Measurements from ENCODE around the gene PRR16.
"Not testable (repeated sequence)": the region's sequence is repeated elsewhere in the genome, so short reads cannot be mapped to it uniquely, and the experiment has no call there.

The PRR16 gene

GRCh38 chr5:120463991-120464626, at the start of gene PRR16:
TSS of gene PRR16 (plus strand) at chr5:120464300.
- no peak for DNase-seq

GRCh38 chr5:120415985-120416384, 48.1 kb upstream of the PRR16 start:
- DNase-seq: no peak

GRCh38 chr5:120419127-120419526, 45.0 kb upstream of the PRR16 start:
- DNase-seq: no peak

GRCh38 chr5:120426633-120427275, 37.3 kb upstream of the PRR16 start:
- not testable (repeated sequence) for DNase-seq

- no peak for DNase-seq
Observed at GRCh38 chr5:120430572-120430971, 33.5 kb upstream of the PRR16 start.

- no peak for DNase-seq
Observed at GRCh38 chr5:120432861-120433260, 31.2 kb upstream of the PRR16 start.

- no peak for DNase-seq
Observed at GRCh38 chr5:120435129-120435528, 29.0 kb upstream of the PRR16 start.

- DNase-seq: no peak
Observed at GRCh38 chr5:120436996-120437395, 27.1 kb upstream of the PRR16 start.

GRCh38 chr5:120442694-120443093, 21.4 kb upstream of the PRR16 start:
- DNase-seq: no peak

GRCh38 chr5:120443607-120444006, 20.5 kb upstream of the PRR16 start:
- DNase-seq: no peak

- no peak for DNase-seq
Observed at GRCh38 chr5:120446068-120446492, 18.0 kb upstream of the PRR16 start.

- no peak for DNase-seq
Observed at GRCh38 chr5:120446901-120447300, 17.2 kb upstream of the PRR16 start.

- DNase-seq: no peak
Observed at GRCh38 chr5:120447706-120448239, 16.3 kb upstream of the PRR16 start.

- no peak for DNase-seq
Observed at GRCh38 chr5:120449501-120449900, 14.6 kb upstream of the PRR16 start.

- DNase-seq: no peak
Observed at GRCh38 chr5:120450910-120451309, 13.2 kb upstream of the PRR16 start.

GRCh38 chr5:120451445-120451844, 12.7 kb upstream of the PRR16 start:
- DNase-seq: no peak

- DNase-seq: no peak
Observed at GRCh38 chr5:120452471-120452870, 11.6 kb upstream of the PRR16 start.

GRCh38 chr5:120454094-120454798, 9.9 kb upstream of the PRR16 start:
- no peak for DNase-seq

- DNase-seq: no peak
Observed at GRCh38 chr5:120456006-120456405, 8.1 kb upstream of the PRR16 start.

GRCh38 chr5:120457839-120458507, 6.1 kb upstream of the PRR16 start:
- DNase-seq: no peak

- not testable (repeated sequence) for DNase-seq
Observed at GRCh38 chr5:120458508-120458847, 5.6 kb upstream of the PRR16 start.

GRCh38 chr5:120461251-120461650, 2.8 kb upstream of the PRR16 start:
- DNase-seq: no peak

GRCh38 chr5:120463006-120463680, 957 bp upstream of the PRR16 start:
- no peak for DNase-seq

All from NCI-H2227 treated with DMSO at 0.1 percent for 48 hours (cell line).